Suprapubic skin (tissue), 3 donors: ENCODE data around the gene FMN1.

Experiments
- POLR2AphosphoS5 ChIP-seq, 3 donors: sonication (generic); formaldehyde crosslinking; IDR thresholded peaks; one replicate each; pipeline ENCODE4 v1.6.1; 2017; ENCODE audit warnings: antibody characterized with exemption in 3 of 3
- TF ChIP-seq, protein P1 (sequence below), 2 donors: fragments of 200-600 bp in 1 of 2; fragments of 450-650 bp in 1 of 2; sonication (generic) in 1 of 2; IDR thresholded peaks; one replicate each; pipeline ENCODE4 v1.5.1; 2016 to 2019; ENCODE audit warnings: antibody characterized with exemption in 2 of 2, mild to moderate bottlenecking in 1 of 2, moderate library complexity in 1 of 2

DNA sequence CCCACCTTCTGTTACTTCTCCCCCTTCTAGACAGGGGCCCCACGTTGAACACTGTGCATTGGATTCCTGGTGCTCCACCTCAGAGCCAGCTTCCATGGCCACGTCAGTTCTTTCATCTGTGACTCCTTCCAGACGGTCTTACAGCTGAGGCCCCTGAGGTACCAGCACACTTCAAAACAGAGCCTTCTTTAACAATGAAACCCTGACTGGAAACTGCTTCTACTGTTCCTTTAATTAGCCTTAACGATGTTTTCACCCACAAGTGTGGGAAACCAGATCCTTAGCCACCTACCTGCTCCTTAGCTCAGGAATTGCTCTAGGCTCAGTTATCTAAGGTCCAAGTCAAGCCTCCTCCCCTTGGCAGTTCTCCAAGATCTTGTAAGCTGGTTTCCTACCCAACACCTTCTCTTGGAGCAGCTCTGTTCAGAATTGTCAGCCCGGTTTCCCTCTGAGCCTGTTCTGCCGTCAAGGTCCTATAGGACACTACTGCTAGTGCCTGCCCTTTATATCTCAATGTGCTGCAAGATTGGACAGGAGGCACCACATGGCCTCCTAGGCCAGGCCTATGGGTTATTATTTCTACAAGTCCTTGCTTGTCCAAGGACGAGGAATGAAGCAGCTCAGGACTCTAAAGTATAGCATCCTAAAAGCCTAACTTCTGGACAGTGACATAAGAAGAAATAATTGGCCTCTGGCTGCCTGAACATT is 80.7 kb downstream of the FMN1 start:
- TF ChIP-seq, protein P1, sequence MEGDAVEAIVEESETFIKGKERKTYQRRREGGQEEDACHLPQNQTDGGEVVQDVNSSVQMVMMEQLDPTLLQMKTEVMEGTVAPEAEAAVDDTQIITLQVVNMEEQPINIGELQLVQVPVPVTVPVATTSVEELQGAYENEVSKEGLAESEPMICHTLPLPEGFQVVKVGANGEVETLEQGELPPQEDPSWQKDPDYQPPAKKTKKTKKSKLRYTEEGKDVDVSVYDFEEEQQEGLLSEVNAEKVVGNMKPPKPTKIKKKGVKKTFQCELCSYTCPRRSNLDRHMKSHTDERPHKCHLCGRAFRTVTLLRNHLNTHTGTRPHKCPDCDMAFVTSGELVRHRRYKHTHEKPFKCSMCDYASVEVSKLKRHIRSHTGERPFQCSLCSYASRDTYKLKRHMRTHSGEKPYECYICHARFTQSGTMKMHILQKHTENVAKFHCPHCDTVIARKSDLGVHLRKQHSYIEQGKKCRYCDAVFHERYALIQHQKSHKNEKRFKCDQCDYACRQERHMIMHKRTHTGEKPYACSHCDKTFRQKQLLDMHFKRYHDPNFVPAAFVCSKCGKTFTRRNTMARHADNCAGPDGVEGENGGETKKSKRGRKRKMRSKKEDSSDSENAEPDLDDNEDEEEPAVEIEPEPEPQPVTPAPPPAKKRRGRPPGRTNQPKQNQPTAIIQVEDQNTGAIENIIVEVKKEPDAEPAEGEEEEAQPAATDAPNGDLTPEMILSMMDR (IDR thresholded peaks at IDR 0.05) = no peak
- no peak for TF ChIP-seq POLR2AphosphoS5 (IDR thresholded peaks at IDR 0.05)
